Vagina (tissue), 2 donors: ENCODE data around the gene TRMU. TPM values are rescaled to one million over a fixed set of nuclear protein-coding genes. Genes with fewer than 3 reads are reported as not detected.
A peak's percentile ranks its signal among the peaks of the same experiment; 100 is the strongest.

Source experiments
- DNase-seq, 2 donors: peaks; one replicate each; pipeline ENCODE4 v3.0.0-alpha.2; 2017; ENCODE audit errors: extremely low spot score in 2 of 2
- H3K27ac ChIP-seq: fragments of 200-600 bp; sonication (generic); one replicate; pipeline ENCODE4 v1.5.1; 2019
- H3K27me3 ChIP-seq: fragments of 200-600 bp; sonication (generic); one replicate; pipeline ENCODE4 v1.5.1; 2019
- H3K36me3 ChIP-seq, 2 donors: fragments of 200-600 bp; sonication (generic); one replicate each; pipeline ENCODE4 v1.5.1; 2017 to 2019
- H3K4me1 ChIP-seq: fragments of 200-600 bp; sonication (generic); one replicate; pipeline ENCODE4 v1.5.1; 2019
- H3K4me3 ChIP-seq, 2 donors: fragments of 200-600 bp; sonication (generic); 1 replicate in 1 of 2; 2 replicates in 1 of 2; pipeline ENCODE4 v1.5.1; 2016 to 2019
- H3K9me3 ChIP-seq: fragments of 200-600 bp; sonication (generic); one replicate; pipeline ENCODE4 v1.5.1; 2019
- POLR2A ChIP-seq, 2 donors: fragments of 450-650 bp; IDR thresholded peaks; one replicate each; pipeline ENCODE4 v1.6.1; 2017; ENCODE audit warnings: antibody characterized with exemption in 2 of 2, mild to moderate bottlenecking in 2 of 2, moderate library complexity in 2 of 2
- POLR2AphosphoS5 ChIP-seq, 2 donors: sonication (generic); formaldehyde crosslinking; IDR thresholded peaks; one replicate each; pipeline ENCODE4 v1.9.0; 2017; ENCODE audit warnings: antibody characterized with exemption in 2 of 2, mild to moderate bottlenecking in 2 of 2, low read depth in 1 of 2; ENCODE audit not compliant: insufficient read depth in 1 of 2
- intact Hi-C: fragments of 100-400 bp; cut with DNase I; formaldehyde crosslinking; loops from one replicate; pipeline ENCODE4 v1.15.1; 2023
- total RNA-seq: library from RNA; depleted of rRNA; stranded (reverse); fragments of >200 nt; gene quantifications from one replicate; pipeline ENCODE4 v1.2.3, GENCODE V29; 2016
- TF ChIP-seq, protein P1 (sequence below), 3 experiments: fragments of 450-650 bp in 2 of 3; fragments of 200-600 bp in 1 of 3; sonication (generic) in 1 of 3; IDR thresholded peaks; one replicate each; pipeline ENCODE4 v1.5.1; 2017 to 2019; ENCODE audit warnings: antibody characterized with exemption in 3 of 3, mild to moderate bottlenecking in 2 of 3, moderate library complexity in 2 of 3

Gene TRMU
- total RNA-seq, 1 donor from 2014 or later: 37.1 TPM

GRCh38 chr22:46376111-46376510 is 40.6 kb downstream of the TRMU start:
- TF ChIP-seq POLR2AphosphoS5 (IDR thresholded peaks at IDR 0.05; ENCODE audit: insufficient read depth in 1 of 2, low read depth in 1 of 2) (no peak), POLR2A (IDR thresholded peaks at IDR 0.05) (no peak)
- TF ChIP-seq, protein P1, sequence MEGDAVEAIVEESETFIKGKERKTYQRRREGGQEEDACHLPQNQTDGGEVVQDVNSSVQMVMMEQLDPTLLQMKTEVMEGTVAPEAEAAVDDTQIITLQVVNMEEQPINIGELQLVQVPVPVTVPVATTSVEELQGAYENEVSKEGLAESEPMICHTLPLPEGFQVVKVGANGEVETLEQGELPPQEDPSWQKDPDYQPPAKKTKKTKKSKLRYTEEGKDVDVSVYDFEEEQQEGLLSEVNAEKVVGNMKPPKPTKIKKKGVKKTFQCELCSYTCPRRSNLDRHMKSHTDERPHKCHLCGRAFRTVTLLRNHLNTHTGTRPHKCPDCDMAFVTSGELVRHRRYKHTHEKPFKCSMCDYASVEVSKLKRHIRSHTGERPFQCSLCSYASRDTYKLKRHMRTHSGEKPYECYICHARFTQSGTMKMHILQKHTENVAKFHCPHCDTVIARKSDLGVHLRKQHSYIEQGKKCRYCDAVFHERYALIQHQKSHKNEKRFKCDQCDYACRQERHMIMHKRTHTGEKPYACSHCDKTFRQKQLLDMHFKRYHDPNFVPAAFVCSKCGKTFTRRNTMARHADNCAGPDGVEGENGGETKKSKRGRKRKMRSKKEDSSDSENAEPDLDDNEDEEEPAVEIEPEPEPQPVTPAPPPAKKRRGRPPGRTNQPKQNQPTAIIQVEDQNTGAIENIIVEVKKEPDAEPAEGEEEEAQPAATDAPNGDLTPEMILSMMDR (IDR thresholded peaks at IDR 0.05): no peak
- Histone ChIP-seq H3K9me3 (no peaks in the 10 kb centered on the region), H3K36me3 (peaks cover 0 to 13% of the 10 kb centered on the region in 2 donors), H3K27ac (peak overlapping the region; percentile 29), H3K27me3 (no peaks in the 10 kb centered on the region), H3K4me1 (peaks cover 19% of the 10 kb centered on the region), H3K4me3 (no peak overlapping the region)
- intact Hi-C loops: no loop called here
- DNase-seq: no peak

- intact Hi-C loops: no loop called here
- Histone ChIP-seq H3K27me3 (no peaks in the 10 kb centered on the region), H3K36me3 (peaks cover 0 to 13% of the 10 kb centered on the region in 2 donors), H3K27ac (peak overlapping the region; percentile 6), H3K9me3 (no peaks in the 10 kb centered on the region), H3K4me3 (no peak overlapping the region), H3K4me1 (peaks cover 19% of the 10 kb centered on the region)
- no peak for DNase-seq
- no peak for TF ChIP-seq POLR2A (IDR thresholded peaks at IDR 0.05)
- TF ChIP-seq POLR2AphosphoS5 (IDR thresholded peaks at IDR 0.05; ENCODE audit: insufficient read depth in 1 of 2, low read depth in 1 of 2): no peak
- TF ChIP-seq, protein P1 (IDR thresholded peaks at IDR 0.05): no peak
Observed at GRCh38 chr22:46376908-46377524, 41.5 kb downstream of the TRMU start.

DNA sequence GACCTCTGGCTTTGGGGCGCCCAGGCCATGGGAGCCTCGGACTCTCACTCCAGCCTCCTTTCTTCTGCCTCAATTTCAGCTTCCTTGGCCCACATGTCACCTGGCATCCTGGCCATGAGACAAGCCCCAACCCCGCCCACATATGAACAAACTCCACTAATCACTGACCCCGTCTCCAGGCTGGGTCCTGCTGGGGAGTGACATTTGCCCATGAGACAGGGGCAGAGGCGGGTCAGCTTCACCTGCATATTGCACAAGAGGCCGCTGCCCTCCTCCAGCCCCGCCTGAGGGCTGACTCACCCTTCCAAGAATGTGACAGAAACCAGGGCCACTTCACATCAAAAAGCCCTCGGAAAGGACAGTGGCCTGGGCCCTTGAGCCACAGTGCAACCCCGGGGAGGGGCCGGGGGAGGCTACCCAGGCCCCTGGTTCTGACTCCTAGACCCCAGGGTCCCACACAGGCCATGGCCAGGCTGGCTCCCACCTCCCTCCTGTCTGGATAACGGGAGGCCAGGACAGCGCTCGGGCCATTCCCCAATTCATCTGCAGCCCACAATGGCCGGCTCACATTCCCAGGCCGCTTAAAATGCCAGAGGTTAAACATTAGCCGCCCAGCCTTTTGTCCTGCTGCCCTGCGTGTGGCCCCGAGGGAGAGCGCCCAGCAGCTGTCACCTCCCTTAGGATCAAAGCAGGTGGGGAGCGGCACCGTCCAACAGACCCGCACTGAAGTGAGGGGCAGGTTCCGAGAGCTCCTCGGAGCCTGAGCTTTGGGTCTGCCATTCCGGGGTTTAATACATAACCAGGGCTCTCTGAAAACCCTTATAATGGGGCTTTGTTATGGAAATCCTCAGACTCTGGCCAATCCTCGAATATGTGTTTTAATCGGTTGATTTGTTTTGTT is 42.3 kb downstream of the TRMU start:
- H3K9me3 ChIP-seq: no peaks in the 10 kb centered on the region
- H3K27me3 ChIP-seq: no peaks in the 10 kb centered on the region
- H3K4me1 ChIP-seq: peaks cover 19% of the 10 kb centered on the region
- TF ChIP-seq, protein P1 (IDR thresholded peaks at IDR 0.05): no peak
- TF ChIP-seq POLR2A (IDR thresholded peaks at IDR 0.05) (no peak), POLR2AphosphoS5 (IDR thresholded peaks at IDR 0.05; ENCODE audit: insufficient read depth in 1 of 2, low read depth in 1 of 2) (no peak)
- H3K27ac ChIP-seq: peak overlapping the region; percentile 6
- H3K4me3 ChIP-seq: no peak overlapping the region
- no peak for DNase-seq
- intact Hi-C loops: no loop called here
- H3K36me3 ChIP-seq: peaks cover 0 to 13% of the 10 kb centered on the region in 2 donors

DNA sequence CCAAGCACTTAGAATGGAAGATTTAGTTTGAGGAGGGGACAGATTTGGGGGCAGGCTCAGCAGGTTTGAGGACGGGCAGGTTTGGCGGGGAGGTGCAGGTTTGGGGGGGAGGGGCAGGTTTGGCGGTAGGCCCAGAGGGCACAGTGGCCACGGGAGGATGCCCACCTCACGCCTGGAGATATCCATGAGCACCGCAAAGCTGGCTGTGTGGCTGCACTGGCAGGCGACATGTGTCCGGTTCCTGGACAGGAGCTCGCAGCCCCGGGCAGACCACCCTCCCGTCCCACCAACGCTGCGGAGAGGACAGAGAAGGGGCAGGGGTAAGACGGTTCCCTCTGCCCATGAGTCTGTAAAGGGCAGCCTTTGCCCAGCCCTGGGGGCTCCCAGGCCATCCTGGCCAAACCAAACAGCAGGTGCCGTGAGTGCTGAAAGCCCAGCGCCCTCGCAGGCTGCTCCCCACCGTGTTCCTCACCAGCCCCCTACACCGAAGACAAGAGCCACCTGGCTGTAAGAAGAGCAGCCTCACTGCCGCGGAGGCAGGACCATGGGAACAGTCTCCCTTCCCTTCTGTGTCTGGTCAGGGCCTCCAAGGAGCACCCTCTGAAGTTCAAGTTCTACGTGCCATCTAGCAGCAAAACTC is 43.0 kb downstream of the TRMU start:
- no peak for DNase-seq
- TF ChIP-seq POLR2AphosphoS5 (IDR thresholded peaks at IDR 0.05; ENCODE audit: insufficient read depth in 1 of 2, low read depth in 1 of 2): no peak
- TF ChIP-seq, protein P1 (IDR thresholded peaks at IDR 0.05): no peak
- no peak for TF ChIP-seq POLR2A (IDR thresholded peaks at IDR 0.05)
- Histone ChIP-seq H3K4me1 (peaks cover 14% of the 10 kb centered on the region), H3K27me3 (no peaks in the 10 kb centered on the region), H3K27ac (no peak overlapping the region), H3K36me3 (peaks cover 0 to 13% of the 10 kb centered on the region in 2 donors), H3K4me3 (no peak overlapping the region), H3K9me3 (no peaks in the 10 kb centered on the region)
- intact Hi-C loops: no loop called here
